Erythroblast (primary cell): ENCODE data around the gene IDI2.

Experiments used
- DNase-seq, 2 experiments: peaks; one replicate each; lab custom pipeline; 2025; lab: John Stamatoyannopoulos, UW
- GATA1 ChIP-seq: IDR thresholded peaks from 2 replicates; pipeline ENCODE4 v1.6.1; 2011; ENCODE audit warnings: low read depth, mild to moderate bottlenecking, control low read depth, low read length, moderate library complexity
- POLR2A ChIP-seq: IDR thresholded peaks from 2 replicates; pipeline ENCODE4 v1.6.1; 2011; ENCODE audit warnings: mild to moderate bottlenecking, low read length

IDI2 gene

GRCh38 chr10:986881-987619 is 38.6 kb downstream of the IDI2 start:
- DNase-seq, result peak in 1 of 2 experiments; percentile 12
- no peak for TF ChIP-seq POLR2A
- no peak for TF ChIP-seq GATA1

- peak; percentile 23 to 43 for DNase-seq
- TF ChIP-seq GATA1 (no peak), POLR2A (no peak)
Observed at GRCh38 chr10:986137-986825, 39.4 kb downstream of the IDI2 start.

GRCh38 chr10:985361-985760 is 40.3 kb downstream of the IDI2 start:
- no peak for DNase-seq
- TF ChIP-seq POLR2A, result no peak
- TF ChIP-seq GATA1, result no peak

GRCh38 chr10:983971-984655 is 41.5 kb downstream of the IDI2 start:
- TF ChIP-seq GATA1 (no peak), POLR2A (no peak)
- DNase-seq, result no peak

GRCh38 chr10:983401-983800 is 42.3 kb downstream of the IDI2 start:
- DNase-seq, result no peak
- TF ChIP-seq GATA1 (no peak), POLR2A (no peak)

GRCh38 chr10:980468-981093 is 45.1 kb downstream of the IDI2 start:
- DNase-seq, result no peak
- TF ChIP-seq GATA1, result no peak
- TF ChIP-seq POLR2A, result no peak

GRCh38 chr10:978826-979421 is 46.7 kb downstream of the IDI2 start:
- no peak for TF ChIP-seq POLR2A
- DNase-seq, result peak; percentile 13 to 20

- TF ChIP-seq GATA1, result no peak
- TF ChIP-seq POLR2A, result no peak
Observed at GRCh38 chr10:976316-976715, 49.3 kb downstream of the IDI2 start.

GRCh38 chr10:974785-975074 is 50.9 kb downstream of the IDI2 start:
- no peak for DNase-seq
- TF ChIP-seq GATA1 (no peak), POLR2A (no peak)

More at GRCh38 chr10:976316-976715, 49.3 kb downstream of the IDI2 start:
- DNase-seq, result no peak

- TF ChIP-seq POLR2A (no peak), GATA1 (no peak)
- no peak for DNase-seq
Observed at GRCh38 chr10:974038-974784, 51.4 kb downstream of the IDI2 start.

- DNase-seq, result no peak
- TF ChIP-seq GATA1 (no peak), POLR2A (no peak)
Observed at GRCh38 chr10:972763-973162, 52.9 kb downstream of the IDI2 start.

- TF ChIP-seq POLR2A (no peak), GATA1 (no peak)
- DNase-seq, result no peak
Observed at GRCh38 chr10:971613-972012, 54.0 kb downstream of the IDI2 start.

- no peak for TF ChIP-seq GATA1
- no peak for DNase-seq
Observed at GRCh38 chr10:971150-971542, 54.5 kb downstream of the IDI2 start.
